GM19468 (cell line): ENCODE measurements around the gene C20orf144.
A peak's percentile ranks its signal among the peaks of the same experiment; 100 is the strongest.

Source experiments
- ATAC-seq: cut with Tn5 transposase; IDR thresholded peaks from one replicate; pipeline ENCODE4 v1.9.1; 2021; ENCODE audit warnings: mild to moderate bottlenecking, moderate library complexity, moderate number of reproducible peaks; ENCODE audit not compliant: unreplicated experiment; ENCODE audit errors: extremely low read depth

The C20orf144 gene

GRCh38 chr20:33674294-33675135 lies 12.4 kb downstream of the C20orf144 start, which contains the start of gene NECAB3:
NECAB3 (minus strand) TSS chr20:33674428; CDS start chr20:33674352, 76 bp downstream.
- ATAC-seq: no peak

GRCh38 chr20:33675136-33675959 lies 13.2 kb downstream of the C20orf144 start:
- ATAC-seq: no peak

- no peak for ATAC-seq
Observed at GRCh38 chr20:33676121-33676520, 14.0 kb downstream of the C20orf144 start.

- ATAC-seq: no peak
Observed at GRCh38 chr20:33676652-33677645, 14.8 kb downstream of the C20orf144 start.

- ATAC-seq: no peak
Observed at GRCh38 chr20:33677991-33678702, 16.0 kb downstream of the C20orf144 start.

GRCh38 chr20:33679758-33680485 lies 17.8 kb downstream of the C20orf144 start:
- ATAC-seq: no peak

- ATAC-seq: no peak
Observed at GRCh38 chr20:33680686-33681085, 18.6 kb downstream of the C20orf144 start.

GRCh38 chr20:33681288-33681687 lies 19.2 kb downstream of the C20orf144 start:
- no peak for ATAC-seq

- ATAC-seq: no peak
Observed at GRCh38 chr20:33681728-33682353, 19.7 kb downstream of the C20orf144 start.

GRCh38 chr20:33684533-33685327 lies 22.6 kb downstream of the C20orf144 start:
- ATAC-seq: no peak

GRCh38 chr20:33685328-33686099 lies 23.4 kb downstream of the C20orf144 start:
- peak; percentile 13 for ATAC-seq

- peak; percentile 70 for ATAC-seq
Observed at GRCh38 chr20:33686100-33686983, 24.2 kb downstream of the C20orf144 start, which contains the start of gene E2F1. E2F1 (minus strand) TSS chr20:33686385; CDS start chr20:33686264, 121 bp downstream.

- ATAC-seq: no peak
Observed at GRCh38 chr20:33686984-33687366, 24.8 kb downstream of the C20orf144 start.

- ATAC-seq: no peak
Observed at GRCh38 chr20:33687370-33687915, 25.3 kb downstream of the C20orf144 start.
